Peyer's patch (tissue), 4 donors: ENCODE data around the gene VAPA.

ENCODE experiments used
- CTCF ChIP-seq, 6 experiments: fragments of 450-650 bp in 4 of 6; fragments of 200-600 bp in 2 of 6; sonication (generic) in 1 of 6; IDR thresholded peaks; one replicate each; pipeline ENCODE4 v1.5.1; 2017 to 2019; ENCODE audit warnings: antibody characterized with exemption in 6 of 6, mild to moderate bottlenecking in 3 of 6, moderate library complexity in 1 of 6
- POLR2A ChIP-seq, 2 donors: fragments of 450-650 bp; IDR thresholded peaks; one replicate each; pipeline ENCODE4 v1.5.1; 2017; ENCODE audit warnings: antibody characterized with exemption in 2 of 2, mild to moderate bottlenecking in 2 of 2, moderate library complexity in 2 of 2

- TF ChIP-seq POLR2A (IDR thresholded peaks at IDR 0.05): no peak
- no peak for TF ChIP-seq CTCF (IDR thresholded peaks at IDR 0.05)
Measured at GRCh38 chr18:9989481-9989880, 75.7 kb downstream of the VAPA start.
